ENCODE data around the gene PLXNA2. TPM values are rescaled to one million over a fixed set of nuclear protein-coding genes. Genes with fewer than 3 reads are reported as not detected.

Gene PLXNA2
- total RNA-seq, 1 donor from 2014 or later: 54.8 TPM

DNA sequence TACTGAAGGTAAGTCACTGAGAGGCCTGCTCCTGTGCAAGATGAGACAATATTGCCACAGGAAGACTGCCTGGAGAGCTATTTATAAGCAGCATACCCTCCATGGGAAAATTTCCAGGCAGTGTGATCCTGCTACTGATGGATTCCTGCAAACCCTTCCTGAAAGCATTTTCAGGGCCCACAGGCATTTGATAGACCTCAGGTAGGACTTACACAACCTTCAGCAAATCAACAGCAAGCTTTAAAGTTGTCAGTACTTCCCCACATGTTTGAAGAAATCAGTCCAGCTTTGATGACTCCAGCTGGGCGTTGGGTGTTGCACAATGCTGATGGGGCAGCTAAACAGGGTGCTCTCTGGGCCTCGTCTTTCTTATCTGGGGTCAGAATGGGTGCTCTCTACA is 108.8 kb downstream of the PLXNA2 start:
- DNase-seq: no peak

DNA sequence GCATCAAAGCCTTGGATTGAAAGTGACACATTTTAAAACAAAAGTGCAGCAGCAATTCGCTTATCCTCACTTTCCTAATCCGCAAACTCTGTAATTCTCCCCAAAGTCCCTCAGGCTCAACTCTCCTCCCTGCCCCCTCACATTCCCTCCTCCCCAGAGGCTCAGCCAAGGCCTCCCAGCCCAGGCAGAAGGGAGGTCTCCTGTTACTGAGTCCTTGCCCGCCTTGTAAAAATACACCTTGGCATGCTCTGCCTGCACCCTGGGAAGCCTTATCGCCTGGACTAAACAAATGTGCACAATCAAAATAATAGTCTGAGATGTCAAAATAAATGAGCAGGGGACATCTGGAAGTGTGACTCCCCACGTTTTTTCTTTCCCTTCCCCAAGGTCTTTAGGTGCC is 109.7 kb downstream of the PLXNA2 start:
- no peak for DNase-seq

DNA sequence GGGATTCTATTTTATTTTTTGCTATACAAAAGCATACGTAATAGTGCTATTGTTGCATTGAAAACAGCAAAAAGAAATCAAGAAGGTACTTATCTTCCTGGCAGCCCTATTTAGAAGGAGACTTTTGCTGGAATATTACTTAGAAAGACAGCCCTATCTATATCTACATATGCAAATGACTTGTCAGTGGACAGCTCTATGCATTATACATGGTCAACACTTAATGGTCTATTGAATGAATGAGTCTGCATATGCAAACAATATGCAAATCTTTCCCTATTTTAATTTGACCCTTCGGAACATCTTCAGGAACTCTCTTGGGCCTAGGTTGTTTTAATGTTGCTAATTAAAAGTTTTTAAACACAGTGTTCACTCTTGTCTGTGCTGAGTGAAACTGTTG is 110.8 kb downstream of the PLXNA2 start:
- DNase-seq: no peak

DNA sequence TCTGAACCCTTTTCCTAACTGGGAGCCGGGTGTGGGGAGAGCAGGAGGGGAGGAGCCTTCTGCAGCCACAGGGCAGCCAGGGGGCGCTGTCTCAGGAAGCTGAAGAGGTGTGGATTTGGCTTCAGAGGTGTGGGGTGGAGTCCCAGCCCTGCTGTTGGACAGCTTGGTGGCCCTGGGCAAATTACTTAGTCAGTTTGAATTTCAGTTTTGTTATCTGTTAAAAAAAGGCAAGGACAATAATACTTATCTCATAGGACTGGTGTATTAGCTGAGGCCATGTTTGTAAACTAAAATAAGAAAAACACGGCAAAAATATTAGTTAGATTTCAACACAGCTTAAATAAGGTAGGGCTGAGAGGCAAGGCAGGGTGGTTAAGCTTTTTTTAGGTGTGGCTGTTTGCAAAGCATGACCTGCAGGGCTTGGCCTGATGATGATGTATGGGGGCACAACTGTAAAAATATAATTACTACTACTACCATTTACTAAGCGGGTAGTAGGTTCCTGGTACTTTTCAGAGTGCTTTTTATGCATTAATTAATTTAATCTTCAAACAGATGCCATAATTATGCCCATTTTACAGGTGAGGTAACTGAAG is 111.8 kb downstream of the PLXNA2 start:
- DNase-seq: peak; percentile 86

DNA sequence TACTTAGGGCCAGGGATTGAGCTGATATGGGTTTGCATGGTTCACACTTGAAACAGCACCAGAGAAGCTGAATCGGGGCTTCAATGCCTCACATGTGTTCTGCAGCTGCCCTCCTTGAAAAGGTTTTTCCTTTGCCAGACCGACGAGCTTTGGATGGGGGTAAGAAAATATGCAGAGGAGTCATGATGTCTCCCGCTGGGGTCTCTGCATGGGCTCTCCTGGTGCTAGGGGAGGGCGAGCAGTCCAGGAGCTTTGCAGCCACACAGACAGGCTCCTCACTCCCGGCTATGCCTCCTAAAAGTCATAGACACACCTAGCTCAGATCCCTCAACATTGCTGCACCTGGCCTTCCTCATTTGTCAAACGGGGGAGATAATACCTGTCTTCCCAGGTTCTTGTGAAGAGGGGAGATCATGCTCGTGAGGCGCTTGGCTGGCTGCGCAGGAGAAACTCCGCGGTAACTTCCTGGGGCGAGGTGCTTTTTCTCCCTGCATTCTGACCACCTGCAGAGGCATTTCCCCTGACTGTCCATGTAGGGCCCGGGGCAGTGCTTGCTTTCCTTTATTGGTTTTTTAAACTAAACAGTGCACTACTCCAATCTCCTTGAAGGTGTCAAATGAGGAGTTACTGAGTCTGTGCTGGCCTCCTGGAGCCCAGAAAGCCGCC is 112.4 kb downstream of the PLXNA2 start:
- no peak for DNase-seq

DNA sequence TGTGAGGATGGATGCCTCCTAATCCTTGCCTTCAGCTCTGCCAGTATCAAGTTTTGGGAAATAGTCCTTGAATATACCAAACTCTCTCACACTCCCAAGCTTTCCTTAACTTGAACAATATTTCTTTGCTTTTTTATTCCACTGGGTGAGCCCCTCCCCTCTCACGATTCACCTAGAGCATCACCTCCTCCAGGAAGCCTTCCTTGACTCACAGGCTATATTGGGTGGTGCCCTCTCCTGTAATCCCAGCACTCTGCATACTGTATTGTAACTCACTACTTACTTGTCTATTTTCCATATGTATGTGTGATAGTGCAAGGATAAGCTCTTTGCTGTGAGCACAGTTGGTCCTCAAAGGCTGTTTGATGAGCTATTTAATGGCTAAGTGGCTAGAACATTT is 114.7 kb downstream of the PLXNA2 start:
- DNase-seq: no peak

DNA sequence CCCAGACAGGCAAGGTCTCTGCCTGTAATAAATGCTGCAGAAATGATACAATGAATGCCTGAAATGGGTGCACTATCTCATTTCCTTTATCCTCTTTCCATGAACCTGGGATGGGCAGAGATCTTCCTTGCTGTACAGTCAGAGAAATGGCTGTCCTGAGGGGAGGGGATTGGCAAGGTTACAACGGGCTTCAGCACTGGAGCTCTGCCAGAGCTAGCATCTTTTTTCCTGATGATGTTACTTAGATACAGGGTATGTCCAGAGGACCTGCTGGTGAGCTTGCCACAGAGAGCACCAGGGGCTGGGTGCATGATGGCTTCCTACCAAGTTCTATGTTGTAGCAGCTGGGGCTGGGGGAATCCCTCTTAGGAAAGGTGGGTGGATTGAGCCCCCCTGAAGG is 115.1 kb downstream of the PLXNA2 start:
- no peak for DNase-seq

DNA sequence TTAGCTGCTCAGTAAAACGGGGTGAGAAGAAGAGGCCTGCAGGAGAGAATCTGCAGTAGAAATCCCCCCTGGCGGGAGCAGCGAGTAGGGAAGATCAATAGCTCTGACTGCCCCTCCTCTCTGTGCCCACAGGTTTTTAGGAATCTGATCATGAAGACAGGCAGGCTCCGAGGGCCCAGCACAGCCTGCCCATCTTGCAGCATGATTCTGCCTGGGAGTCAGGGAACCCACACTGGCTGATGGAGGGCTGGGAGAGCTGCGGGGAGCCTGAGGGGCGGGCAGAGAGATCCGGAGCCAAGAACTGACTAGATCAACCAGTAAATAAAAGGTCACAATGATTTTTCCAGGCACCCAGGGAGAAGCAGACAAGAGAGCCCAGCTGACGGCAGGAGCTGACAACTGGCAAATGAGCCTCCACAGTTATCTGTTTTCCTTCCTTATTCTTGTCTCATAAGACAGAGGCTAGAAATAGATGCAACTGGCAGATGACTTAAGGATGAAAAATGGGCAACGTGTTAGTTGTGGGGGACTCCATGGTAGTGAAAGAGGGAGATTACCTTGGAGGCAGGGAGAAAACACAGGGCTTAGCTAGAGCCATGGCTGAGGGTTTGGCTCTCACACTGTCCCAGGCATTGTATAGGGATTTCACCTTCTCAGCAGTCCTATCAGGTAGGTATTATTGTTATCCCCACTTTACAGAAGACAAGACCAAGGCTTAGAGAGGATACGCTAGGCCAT is 116.2 kb downstream of the PLXNA2 start:
- DNase-seq: no peak

DNA sequence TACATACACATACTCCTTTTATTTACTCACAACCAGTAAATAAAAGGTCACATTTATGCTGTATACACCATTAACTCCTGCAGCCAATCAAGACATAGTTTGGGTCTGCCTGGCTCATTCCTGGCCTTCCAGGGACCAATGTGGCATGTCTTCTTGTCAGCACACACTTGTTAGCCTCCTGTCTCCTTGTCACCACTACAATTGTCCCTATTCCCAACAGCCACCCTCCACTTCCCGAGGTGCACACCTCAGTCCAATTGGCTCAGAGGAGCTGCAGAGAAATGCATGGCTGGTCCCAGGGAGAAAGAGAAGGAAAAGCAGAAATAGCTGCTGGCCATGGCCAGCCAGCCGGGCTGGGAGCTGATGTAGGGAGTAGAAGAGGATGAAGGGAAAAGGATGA is 116.9 kb downstream of the PLXNA2 start:
- DNase-seq: no peak

DNA sequence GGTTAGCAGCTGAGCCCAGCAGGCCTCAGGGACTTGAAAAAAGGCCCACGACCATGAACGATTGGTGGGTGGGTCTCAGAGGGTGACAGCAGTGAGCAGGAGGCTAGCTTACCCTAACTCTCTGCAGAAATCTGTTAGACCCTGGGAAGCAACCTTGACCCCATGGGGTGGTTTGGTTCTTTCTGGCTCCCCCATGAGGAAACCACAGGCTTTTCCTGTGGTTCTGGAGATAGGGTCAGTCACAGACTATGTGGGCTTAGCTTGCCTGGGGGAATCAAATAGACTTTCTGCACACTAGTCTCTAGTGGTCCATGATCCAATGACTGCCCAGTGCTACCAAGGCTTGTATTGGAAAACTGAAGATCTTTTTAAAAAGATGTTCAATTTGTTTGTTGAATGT is 118.1 kb downstream of the PLXNA2 start:
- DNase-seq: no peak

DNA sequence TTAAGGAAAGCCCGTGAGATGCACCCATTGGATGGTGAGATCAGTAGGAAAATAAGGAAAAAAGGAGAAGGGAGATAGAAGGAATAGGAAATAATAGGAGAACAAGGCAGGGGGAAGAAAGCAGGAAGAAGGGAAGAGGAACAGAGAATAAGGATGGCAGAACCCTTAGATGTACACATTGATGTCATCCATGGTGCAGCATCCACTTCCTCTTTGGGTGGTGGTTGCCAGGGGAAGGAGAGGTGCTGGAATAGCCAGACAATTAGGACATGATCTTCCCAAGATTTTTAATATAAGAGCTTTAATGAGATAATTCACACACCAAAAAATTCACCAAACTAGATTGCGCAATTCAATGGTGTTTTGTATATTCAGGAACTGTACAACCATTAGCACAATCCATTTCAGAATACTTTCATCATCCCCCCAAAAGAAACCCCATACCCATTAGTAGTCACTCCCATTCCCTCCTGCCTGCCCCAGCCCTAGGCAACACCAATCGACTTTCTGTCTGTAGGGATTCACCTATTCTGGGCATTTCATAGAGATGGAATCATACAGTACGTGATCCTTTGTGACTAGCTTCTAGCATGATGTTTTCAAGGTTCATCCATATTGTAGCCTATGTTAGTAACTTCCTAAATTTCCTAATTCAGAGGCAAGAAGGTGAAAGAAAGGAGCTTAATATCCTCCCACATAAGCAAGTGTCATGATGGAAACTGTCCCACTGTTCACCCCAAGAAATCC is 121.4 kb downstream of the PLXNA2 start:
- DNase-seq: no peak

DNA sequence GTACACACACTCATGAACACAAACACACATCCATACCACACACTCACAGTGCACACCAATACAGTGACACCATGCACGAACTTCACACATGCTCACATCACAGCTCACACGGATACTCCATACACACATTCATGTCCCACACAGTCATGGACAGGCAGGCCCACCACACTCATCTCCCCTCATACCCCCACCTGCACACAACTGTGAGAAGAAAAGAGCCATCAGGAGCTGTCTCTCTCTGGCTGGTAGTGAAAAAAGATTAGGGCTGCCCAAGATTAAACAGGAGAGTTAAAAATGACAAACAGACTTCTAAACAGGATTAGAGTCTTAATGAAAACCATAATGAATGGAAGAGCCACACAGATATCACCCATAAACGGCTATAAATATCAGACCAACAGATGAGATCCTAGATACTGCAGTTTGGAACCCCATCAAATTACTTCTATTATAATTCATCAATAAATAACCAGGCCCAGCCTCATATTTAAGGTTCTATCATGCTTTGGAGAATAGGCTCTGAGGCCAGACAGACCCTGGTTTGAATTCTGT is 122.3 kb downstream of the PLXNA2 start:
- no peak for DNase-seq

DNA sequence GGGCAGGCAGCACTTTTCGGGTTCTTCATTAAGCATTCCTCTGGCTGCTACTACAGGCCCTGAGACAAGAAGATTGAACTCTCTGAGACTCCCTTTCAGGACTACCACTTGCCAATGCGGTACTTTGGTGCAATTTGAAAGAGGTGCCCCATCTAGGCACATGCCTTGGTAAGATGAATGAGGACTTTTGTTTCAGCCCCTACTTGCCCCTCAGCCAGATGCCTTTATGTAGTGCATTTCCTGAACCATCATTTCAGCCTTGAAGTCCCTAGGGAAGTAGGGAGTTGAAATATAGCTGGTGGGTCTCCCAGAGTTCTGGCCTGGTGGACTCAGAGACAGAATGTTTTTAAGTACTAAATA is 123.8 kb downstream of the PLXNA2 start:
- DNase-seq: no peak

DNA sequence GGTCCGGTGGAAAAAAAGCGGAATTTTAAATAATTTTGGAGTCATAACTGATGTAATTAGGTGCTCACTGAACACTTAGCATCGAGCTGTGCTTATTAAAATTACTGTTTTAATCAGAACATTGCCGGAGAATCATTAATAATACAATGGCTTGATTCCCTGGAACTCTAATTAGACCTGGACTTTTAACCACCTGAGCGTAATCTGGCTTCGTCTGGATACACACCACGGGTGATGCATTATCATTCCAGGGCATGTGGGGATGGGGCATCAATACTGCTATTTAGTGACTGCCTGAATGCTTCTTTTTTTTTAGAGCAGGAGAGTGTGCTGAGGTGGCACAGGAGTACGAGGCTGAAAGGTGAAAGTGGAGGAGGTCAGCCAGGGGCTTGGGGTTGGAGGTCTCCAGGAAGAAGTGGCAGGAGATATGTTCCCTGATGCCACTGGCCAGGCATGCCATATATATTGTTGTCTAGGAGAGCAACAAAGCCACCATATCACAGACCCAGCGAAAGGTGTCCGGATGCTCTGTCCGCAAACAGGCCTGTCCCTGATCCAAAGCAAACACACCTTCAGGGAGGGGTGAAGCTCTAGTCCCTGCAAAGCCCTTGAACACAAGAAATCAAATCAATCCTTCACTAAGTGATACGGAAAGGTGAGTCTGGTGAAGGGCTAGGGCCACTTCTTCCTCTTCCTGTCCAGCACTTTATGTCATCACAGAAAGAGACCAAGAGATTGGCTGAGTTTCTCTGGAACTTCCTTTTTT is 125.2 kb downstream of the PLXNA2 start:
- DNase-seq: no peak

DNA sequence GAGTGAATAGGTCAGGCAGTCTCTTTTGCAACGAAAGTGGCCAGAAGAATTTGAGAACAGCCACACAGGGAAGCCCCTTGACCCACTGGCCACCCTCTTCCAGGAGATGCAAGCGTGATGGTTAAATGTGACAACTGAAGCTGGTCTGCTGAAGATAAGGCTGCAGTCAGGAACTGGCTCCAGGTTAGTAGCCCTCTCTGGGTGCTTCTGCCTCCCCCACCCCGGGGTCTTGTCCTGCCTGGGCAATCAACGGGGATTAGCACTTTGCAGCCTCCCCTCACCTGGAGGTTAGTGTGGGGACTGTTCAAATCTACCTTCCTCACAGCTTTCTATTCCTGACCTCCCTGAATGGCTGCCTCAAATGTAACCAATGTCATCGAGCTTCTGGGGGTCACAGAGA is 125.9 kb downstream of the PLXNA2 start:
- no peak for DNase-seq

DNA sequence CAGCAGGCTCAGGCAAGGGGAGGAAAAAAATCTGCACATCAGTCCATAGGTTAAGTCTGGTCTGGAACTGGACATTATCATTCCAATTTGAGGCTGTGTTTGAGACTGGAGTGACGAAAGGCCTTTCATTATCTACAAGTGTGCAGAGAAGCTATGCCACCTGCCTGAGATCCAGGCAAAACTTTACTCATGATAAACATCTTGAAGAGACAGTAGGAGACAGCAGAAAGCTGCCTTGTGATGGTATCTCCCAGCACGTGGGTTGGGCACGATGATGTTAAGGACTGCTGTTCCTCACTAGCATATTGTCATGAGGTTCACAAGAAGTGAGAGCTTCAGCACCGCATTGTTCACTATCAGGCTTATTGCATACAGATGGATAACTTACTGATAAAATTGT is 126.4 kb downstream of the PLXNA2 start:
- no peak for DNase-seq

DNA sequence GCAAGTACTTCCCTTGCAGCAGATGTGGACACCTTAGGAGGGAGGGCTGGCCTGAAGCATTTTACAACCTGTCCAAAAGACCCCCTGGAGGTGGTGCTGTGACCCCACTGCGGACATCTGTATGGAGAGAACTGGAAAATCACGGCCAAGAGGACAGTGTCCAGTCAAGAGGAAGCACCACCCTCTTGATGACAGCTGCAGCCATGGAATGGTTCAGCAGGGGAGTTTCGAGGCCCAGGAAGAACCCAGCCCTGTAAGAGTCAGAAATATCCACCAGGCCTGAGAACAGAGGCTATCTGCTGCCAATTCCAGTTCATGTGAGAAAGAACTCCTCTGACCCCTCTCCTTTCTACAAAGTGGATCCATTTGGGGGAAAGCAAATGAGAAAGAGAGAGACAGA is 126.8 kb downstream of the PLXNA2 start:
- no peak for DNase-seq

DNA sequence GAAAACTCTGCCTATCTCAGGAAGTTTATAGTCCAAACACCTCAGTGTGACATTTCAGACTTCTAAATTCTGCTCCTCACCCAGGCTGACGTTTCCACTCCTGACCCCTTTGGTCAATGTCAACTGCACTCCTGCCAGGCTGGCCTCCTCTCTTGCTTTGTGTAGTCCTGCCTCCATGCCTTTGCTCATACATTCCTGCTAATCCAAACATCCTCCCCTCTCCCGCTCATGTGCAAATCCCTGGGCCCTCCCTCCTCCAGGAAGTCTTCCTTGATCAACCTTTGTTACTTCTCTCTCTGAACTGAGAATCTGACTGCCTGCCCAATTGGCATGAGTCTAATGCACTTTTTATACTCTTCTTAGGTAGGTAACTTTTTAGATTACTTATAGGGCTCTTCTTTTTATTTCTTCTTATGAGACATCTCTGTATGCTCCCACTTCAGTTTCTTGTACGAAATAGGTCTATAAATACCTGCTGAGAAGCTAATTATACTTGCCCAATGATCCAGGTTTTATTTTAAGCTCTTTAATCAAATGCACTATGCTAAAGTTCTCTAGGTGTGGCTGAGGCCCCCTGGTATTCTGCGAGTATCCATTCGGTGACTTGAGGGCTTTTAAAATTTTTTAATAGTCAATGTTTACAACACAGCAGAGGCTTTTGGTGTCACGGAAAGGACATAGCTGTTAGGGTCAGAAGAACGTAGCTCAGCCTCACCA is 128.1 kb downstream of the PLXNA2 start:
- DNase-seq: no peak

DNA sequence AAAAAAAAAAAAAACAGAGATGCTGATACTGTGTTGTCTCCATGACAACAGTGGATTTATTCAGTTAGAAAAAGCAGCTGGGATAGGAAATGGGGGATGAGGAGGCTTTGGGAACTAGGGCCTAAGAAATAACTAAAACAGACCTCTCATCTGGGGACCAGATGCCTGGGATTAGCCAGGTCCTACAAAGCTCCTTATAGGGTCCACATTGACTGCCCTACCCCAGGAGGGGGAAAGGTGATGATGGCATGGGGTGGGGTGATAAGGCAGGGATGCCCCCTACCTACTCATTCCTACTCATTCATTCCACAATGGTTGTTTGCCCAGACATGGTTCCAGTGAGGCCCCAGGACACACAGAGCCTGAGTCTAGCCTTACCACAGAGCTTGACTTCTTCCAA is 131.2 kb downstream of the PLXNA2 start:
- DNase-seq: no peak

DNA sequence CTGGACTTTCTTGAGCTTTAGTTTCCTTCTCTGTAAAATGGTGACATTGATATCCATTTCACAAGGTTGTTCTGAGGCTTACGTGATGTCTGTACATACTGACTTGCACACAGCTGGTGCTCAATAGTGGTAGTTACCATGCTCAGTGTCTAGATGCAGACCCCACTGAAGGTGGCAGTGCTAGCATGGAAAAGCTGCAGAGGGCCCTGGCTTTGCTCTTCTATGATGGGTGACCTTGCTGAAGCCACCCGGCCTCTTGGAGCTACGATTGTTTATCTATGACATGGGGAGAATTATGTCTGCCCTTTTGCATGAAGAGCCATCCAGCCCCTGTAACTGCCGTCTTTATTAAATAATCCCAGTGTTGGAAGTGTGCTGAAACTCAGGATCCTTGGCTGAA is 131.8 kb downstream of the PLXNA2 start:
- no peak for DNase-seq

DNA sequence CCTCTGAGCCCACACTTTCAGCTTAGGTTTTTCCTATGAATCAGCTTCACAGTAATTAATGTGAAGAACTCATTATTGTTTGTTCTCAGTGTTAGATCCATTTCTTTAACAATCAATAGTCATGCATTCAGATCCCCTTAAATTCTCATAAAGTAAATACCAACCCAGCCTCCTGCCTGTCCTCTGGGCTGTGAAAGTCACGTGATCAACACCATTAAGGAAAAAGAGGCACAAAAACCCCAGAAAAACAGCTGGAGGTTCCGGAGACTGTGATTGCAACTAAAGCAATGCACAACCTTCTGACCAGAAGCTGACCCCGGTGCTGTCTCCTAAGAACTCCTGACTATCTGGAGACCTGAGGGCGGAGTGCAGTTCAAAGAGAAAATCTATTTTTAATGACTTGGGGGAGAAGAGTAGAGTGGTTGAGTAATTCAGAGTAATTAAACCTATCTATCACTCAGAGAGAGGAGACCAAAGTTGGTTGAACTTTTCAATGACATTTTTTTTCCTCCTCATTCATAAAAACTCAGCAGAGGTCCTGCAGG is 132.5 kb downstream of the PLXNA2 start:
- DNase-seq: no peak

DNA sequence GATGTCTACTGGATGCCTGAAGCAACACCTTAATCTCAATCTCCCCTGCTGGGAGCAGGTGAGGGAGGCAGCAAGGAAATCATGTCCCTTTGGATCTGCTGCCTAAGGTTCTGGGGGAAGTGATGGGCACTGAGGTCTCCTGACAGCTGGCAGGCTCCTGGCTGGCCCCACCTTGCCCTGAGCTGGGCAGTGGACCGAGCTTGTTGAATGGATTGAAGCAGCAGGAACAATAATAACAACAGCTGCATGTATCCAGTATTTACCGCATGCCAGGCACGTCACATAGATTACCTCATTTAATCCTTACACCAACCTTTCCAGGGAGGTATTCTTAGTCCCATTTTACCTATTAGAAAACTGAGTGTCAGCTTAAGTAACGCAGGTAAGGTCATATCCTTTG is 133.9 kb downstream of the PLXNA2 start:
- DNase-seq: no peak

Measured in dermis blood vessel endothelial cell (primary cell).